DND-41 (cell line): ENCODE results near the gene IGSF8.

Experiments
- CTCF ChIP-seq: IDR thresholded peaks from 2 replicates; pipeline ENCODE4 v1.5.1; 2012; ENCODE audit warnings: borderline replicate concordance, low read length, moderate library complexity, mild to moderate bottlenecking; ENCODE audit not compliant: poor library complexity, severe bottlenecking; ENCODE audit errors: extremely low read depth
- EZH2 ChIP-seq: IDR thresholded peaks from 3 replicates; pipeline ENCODE4 v1.6.1; 2012; ENCODE audit warnings: borderline replicate concordance, low read depth, mild to moderate bottlenecking, moderate library complexity, low read length, inconsistent platforms; ENCODE audit not compliant: severe bottlenecking

GRCh38 chr1:160094291-160094625 lies 4.2 kb downstream of the IGSF8 start:
- TF ChIP-seq CTCF (no peak), EZH2 (no peak)
